Endothelial cell of umbilical vein (primary cell): ENCODE results near the gene KRTAP5-1. TPM values are rescaled to one million over a fixed set of nuclear protein-coding genes. Genes with fewer than 3 reads are reported as not detected.

Experiments used
- BruUV-seq: library from RNA; stranded (reverse); fragments of 400-500 nt; replicated peaks from 2 replicates; lab custom pipeline; 2021; lab: Mats Ljungman, UMichigan
- CTCF ChIA-PET: fragments of 300-600, 350-600 bp; sonication (Branson Sonifier 250); formaldehyde crosslinking; loops from one replicate; lab custom pipeline; 2021; ENCODE audit warnings: antibody characterized with exemption, inconsistent platforms; lab: Charles Lee
- POLR2A ChIA-PET: fragments of 300-600, 350-600 bp; sonication (Branson Sonifier 250); formaldehyde crosslinking; loops from one replicate; lab custom pipeline; 2021; ENCODE audit warnings: antibody characterized with exemption, inconsistent platforms; lab: Charles Lee
- DNase-seq: peaks from one replicate; pipeline ENCODE4 v3.0.0-alpha.2; 2011; ENCODE audit warnings: low read depth, low spot score
- FAIRE-seq: peaks from 2 replicates; lab custom pipeline; 2011; peaks lifted over from hg19 to GRCh38; lab: Jason Lieb, UNC
- H2AFZ ChIP-seq: 2 replicates; pipeline ENCODE4 v1.6.0; 2012; ENCODE audit warnings: low read depth, low read length, control low read depth, inconsistent platforms
- H3K27ac ChIP-seq: 2 replicates; pipeline ENCODE4 v1.5.1; 2011; ENCODE audit warnings: low read depth, mild to moderate bottlenecking, control low read depth, low read length, moderate library complexity; ENCODE audit not compliant: insufficient read depth
- H3K27me3 ChIP-seq, 2 experiments: 2 replicates each; pipeline versions ENCODE4 v1.6.0 to v1.6.1; 2011; ENCODE audit warnings: low read length in 2 of 2, mixed read lengths in 1 of 2; ENCODE audit not compliant: control insufficient read depth in 2 of 2, insufficient read depth in 2 of 2
- H3K36me3 ChIP-seq, 2 experiments: 2 replicates in 1 of 2; 3 replicates in 1 of 2; pipeline ENCODE4 v1.5.1; 2011; ENCODE audit warnings: low read length in 2 of 2, mild to moderate bottlenecking in 1 of 2, moderate library complexity in 1 of 2; ENCODE audit not compliant: control insufficient read depth in 2 of 2, insufficient read depth in 2 of 2; ENCODE audit errors: extremely low read depth in 1 of 2
- H3K4me1 ChIP-seq: 3 replicates; pipeline ENCODE4 v1.5.1; 2011; ENCODE audit warnings: mild to moderate bottlenecking, low read length; ENCODE audit not compliant: control insufficient read depth, insufficient read depth; ENCODE audit errors: extremely low read depth
- H3K4me2 ChIP-seq: 2 replicates; pipeline ENCODE4 v1.6.1; 2011; ENCODE audit warnings: low read length, control low read depth, mixed read lengths; ENCODE audit not compliant: insufficient read depth
- H3K4me3 ChIP-seq, 3 experiments: fragments of 200-600 bp in 1 of 3; sonication (generic), shearing (Covaris generic) in 1 of 3; replicated peaks in 1 of 3; 2 replicates each; pipeline ENCODE4 v1.5.1; 2011 to 2016; ENCODE audit warnings: control low read depth in 3 of 3, low read length in 3 of 3, mild to moderate bottlenecking in 2 of 3, inconsistent platforms in 1 of 3, low read depth in 1 of 3, moderate library complexity in 1 of 3; ENCODE audit not compliant: insufficient read depth in 1 of 3
- H3K79me2 ChIP-seq: 2 replicates; pipeline ENCODE4 v1.6.0; 2012; ENCODE audit warnings: low read length, inconsistent platforms; ENCODE audit not compliant: control insufficient read depth, insufficient read depth
- H3K9ac ChIP-seq: replicated peaks from 2 replicates; pipeline ENCODE3; 2011; ENCODE audit warnings: low read length, control low read depth; ENCODE audit not compliant: insufficient read depth; ENCODE audit errors: extremely low read depth
- H3K9me1 ChIP-seq: replicated peaks from 3 replicates; pipeline ENCODE4 v1.6.0; 2011; ENCODE audit warnings: mild to moderate bottlenecking, low read length; ENCODE audit not compliant: control insufficient read depth, insufficient read depth; ENCODE audit errors: extremely low read depth
- H3K9me3 ChIP-seq: replicated peaks from 2 replicates; pipeline ENCODE4 v1.5.1; 2012; ENCODE audit warnings: low read length, inconsistent platforms; ENCODE audit not compliant: control insufficient read depth, insufficient read depth
- H4K20me1 ChIP-seq: replicated peaks from 2 replicates; pipeline ENCODE3; 2011; ENCODE audit warnings: mild to moderate bottlenecking, low read length; ENCODE audit not compliant: control insufficient read depth, insufficient read depth; ENCODE audit errors: extremely low read depth
- CTCF ChIP-seq, 2 donors: IDR thresholded peaks; 1 replicate in 1 of 2; 2 replicates in 1 of 2; pipeline ENCODE4 v1.5.1; 2011; ENCODE audit warnings: low read length in 2 of 2, mild to moderate bottlenecking in 2 of 2, moderate library complexity in 2 of 2, control low read depth in 1 of 2, inconsistent platforms in 1 of 2, low read depth in 1 of 2; ENCODE audit not compliant: insufficient read depth in 1 of 2; ENCODE audit errors: extremely low read depth in 1 of 2
- EZH2 ChIP-seq: IDR thresholded peaks from 2 replicates; pipeline ENCODE4 v1.6.1; 2012; ENCODE audit warnings: borderline replicate concordance, low read depth, mild to moderate bottlenecking, moderate library complexity, low read length, inconsistent platforms; ENCODE audit not compliant: severe bottlenecking
- FOS ChIP-seq: IDR thresholded peaks from 2 replicates; pipeline ENCODE4 v1.6.1; 2011; ENCODE audit warnings: mild to moderate bottlenecking, low read length, moderate library complexity, borderline replicate concordance; ENCODE audit not compliant: insufficient read depth
- MAX ChIP-seq: IDR thresholded peaks from 2 replicates; pipeline ENCODE4 v1.6.1; 2011; ENCODE audit not compliant: insufficient read depth, insufficient read length
- MYC ChIP-seq: IDR thresholded peaks from one replicate; pipeline ENCODE4 v1.6.1; 2011; ENCODE audit warnings: mild to moderate bottlenecking, low read depth, low read length
- POLR2A ChIP-seq: IDR thresholded peaks from 2 replicates; pipeline ENCODE4 v1.6.1; 2012; ENCODE audit warnings: low read depth, mild to moderate bottlenecking, control low read depth, low read length
- POLR2AphosphoS5 ChIP-seq: IDR thresholded peaks from 2 replicates; pipeline ENCODE4 v1.6.1; 2012; ENCODE audit warnings: low read depth, mild to moderate bottlenecking, control low read depth, low read length, moderate library complexity; ENCODE audit not compliant: insufficient read depth
- dilution Hi-C: fragments of 300-500 bp; cut with MboI; formaldehyde crosslinking; loops from one replicate; pipeline ENCODE4 v1.15.0; 2019; ENCODE audit warnings: low sequenced_read_pairs; ENCODE audit not compliant: extremely low pct_ligation_motif_present
- intact Hi-C: fragments of 100-400 bp; cut with micrococcal nuclease; formaldehyde crosslinking; loops from one replicate; pipeline ENCODE4 v1.10.0; 2022
- polyA plus RNA-seq, 4 experiments: library from polyadenylated mRNA; depleted of rRNA in 3 of 4; stranded (reverse) in 3 of 4; unstranded in 1 of 4; fragments of >200 nt; gene quantifications; 2 replicates each; pipeline versions ENCODE4 v1.2.1 to v1.2.3, GENCODE V29; 2011 to 2012; ENCODE audit warnings: missing spikeins in 1 of 4
- total RNA-seq: library from RNA; stranded (reverse); gene quantifications from 2 replicates; pipeline ENCODE4 v1.2.3, GENCODE V29; 2021

Gene KRTAP5-1
- total and polyA plus RNA-seq, 2 donors (not counting 3 experiments of a cell fraction or from before 2014, with no cell fraction given): not detected

GRCh38 chr11:1581976-1582375, 3.1 kb downstream of the KRTAP5-1 start:
- H3K9me1 ChIP-seq: no peaks in the 10 kb centered on the region
- no peak overlapping the region for H3K9ac ChIP-seq
- intact Hi-C loops (no loop called here), dilution Hi-C loops (no loop called here)
- no peak overlapping the region for H3K27ac ChIP-seq
- H3K4me3 ChIP-seq: no peak overlapping the region
- H2AFZ ChIP-seq: no peak overlapping the region
- no peaks in the 10 kb centered on the region for H3K36me3 ChIP-seq
- no peaks in the 10 kb centered on the region for H4K20me1 ChIP-seq
- ChIA-PET POLR2A (no interaction called here), CTCF (interaction anchor here (1.0 to 2.9 kb wide), 2 partner anchors 9 to 13 kb away, joined by 3 to 16 read pairs; no protein-coding TSS in a partner anchor)
- H3K79me2 ChIP-seq: no peaks in the 10 kb centered on the region
- no peak for DNase-seq
- H3K4me2 ChIP-seq: no peak overlapping the region
- no peaks in the 10 kb centered on the region for H3K27me3 ChIP-seq
- no TSS peak for BruUV-seq
- H3K9me3 ChIP-seq: no peaks in the 10 kb centered on the region
- no peak for FAIRE-seq
- TF ChIP-seq MYC (no peak), FOS (no peak), EZH2 (no peak), POLR2A (no peak), POLR2AphosphoS5 (no peak), CTCF (IDR thresholded peaks at IDR 0.05; ENCODE audit: extremely low read depth in 1 of 2, insufficient read depth in 1 of 2, low read depth in 1 of 2, low read length in 2 of 2) (no peak)
- no peaks in the 10 kb centered on the region for H3K4me1 ChIP-seq

- Histone ChIP-seq H3K27me3 (peaks cover 10 to 16% of the 10 kb centered on the region in 2 experiments), H3K4me3 (no peak overlapping the region), H3K9me1 (no peaks in the 10 kb centered on the region), H3K9me3 (no peaks in the 10 kb centered on the region), H3K36me3 (no peaks in the 10 kb centered on the region), H4K20me1 (no peaks in the 10 kb centered on the region), H3K27ac (no peak overlapping the region), H3K4me1 (peaks cover 2% of the 10 kb centered on the region), H3K79me2 (no peaks in the 10 kb centered on the region), H3K4me2 (no peak overlapping the region), H3K9ac (no peak overlapping the region), H2AFZ (no peak overlapping the region)
- no peak for FAIRE-seq
- no peak for TF ChIP-seq POLR2AphosphoS5
- TF ChIP-seq CTCF (IDR thresholded peaks at IDR 0.05; ENCODE audit: extremely low read depth in 1 of 2, insufficient read depth in 1 of 2, low read depth in 1 of 2, low read length in 2 of 2): no peak
- no peak for TF ChIP-seq POLR2A
- no peak for TF ChIP-seq MAX
- no peak for TF ChIP-seq MYC
- ChIA-PET CTCF (interaction anchor here (0.9 to 7.6 kb wide), 2 partner anchors 18 to 31 kb away, joined by 4 to 313 read pairs; no protein-coding TSS in a partner anchor), POLR2A (no interaction called here)
- intact Hi-C loops (loop anchor here (10.0 kb wide), 1 partner anchor 272 kb away; the partner anchor contains the start of gene TOLLIP), dilution Hi-C loops (no loop called here)
- no TSS peak for BruUV-seq
- DNase-seq: no peak
These were observed 8.3 kb downstream of the KRTAP5-1 start for GRCh38 chr11:1576825-1577224.
